Smooth muscle cell (in vitro differentiated cells): ENCODE measurements around the gene ST8SIA4. TPM values are rescaled to one million over a fixed set of nuclear protein-coding genes. Genes with fewer than 3 reads are reported as not detected.

ENCODE experiments used
- DNase-seq: peaks from one replicate; lab custom pipeline; 2025; ENCODE audit not compliant: unreplicated experiment; lab: John Stamatoyannopoulos, UW
- H2AFZ ChIP-seq: fragments of 200-600 bp; sonication (generic); 2 replicates; pipeline ENCODE4 v1.6.0; 2016; ENCODE audit warnings: antibody characterized with exemption, low read depth, mild to moderate bottlenecking
- H3F3A ChIP-seq: fragments of 200-600 bp; sonication (generic); 2 replicates; pipeline ENCODE4 v1.6.0; 2017; ENCODE audit warnings: antibody characterized with exemption, low read depth
- H3K27ac ChIP-seq: fragments of 200-600 bp; sonication (generic); 2 replicates; pipeline ENCODE4 v1.5.1; 2016; ENCODE audit warnings: low read depth, mild to moderate bottlenecking
- H3K27me3 ChIP-seq: fragments of 200-600 bp; sonication (generic); 2 replicates; pipeline ENCODE4 v1.6.1; 2016; ENCODE audit warnings: low read depth, mild to moderate bottlenecking
- H3K36me3 ChIP-seq: fragments of 200-600 bp; sonication (generic); 2 replicates; pipeline ENCODE4 v1.5.1; 2016; ENCODE audit warnings: low read depth
- H3K4me1 ChIP-seq: fragments of 200-600 bp; sonication (generic); 2 replicates; pipeline ENCODE4 v1.5.1; 2016; ENCODE audit warnings: low read depth
- H3K4me2 ChIP-seq: fragments of 200-600 bp; sonication (generic); 2 replicates; pipeline ENCODE4 v1.6.0; 2016; ENCODE audit warnings: mild to moderate bottlenecking
- H3K4me3 ChIP-seq: fragments of 200-600 bp; sonication (generic); 2 replicates; pipeline ENCODE4 v1.5.1; 2016; ENCODE audit warnings: mild to moderate bottlenecking
- H3K79me2 ChIP-seq: fragments of 200-600 bp; sonication (generic); 2 replicates; pipeline ENCODE4 v1.6.0; 2016; ENCODE audit warnings: low read depth, mild to moderate bottlenecking
- H3K9ac ChIP-seq: fragments of 200-600 bp; sonication (generic); 2 replicates; pipeline ENCODE4 v1.6.0; 2016; ENCODE audit warnings: low read depth
- H3K9me3 ChIP-seq: fragments of 200-600 bp; sonication (generic); replicated peaks from 2 replicates; pipeline ENCODE4 v1.5.1; 2016; ENCODE audit warnings: low read depth
- H4K20me1 ChIP-seq: fragments of 200-600 bp; sonication (generic); 2 replicates; pipeline ENCODE4 v1.6.0; 2016; ENCODE audit warnings: low read depth
- CTCF ChIP-seq: fragments of 200-600 bp; sonication (generic); IDR thresholded peaks from 2 replicates; pipeline ENCODE4 v1.5.1; 2017; ENCODE audit warnings: borderline replicate concordance, mild to moderate bottlenecking, antibody characterized with exemption; ENCODE audit not compliant: insufficient read depth, poor library complexity, severe bottlenecking
- WGBS: methylation state at CpG from one replicate; pipeline ENCODE4 v1.1.7; 2016; ENCODE audit warnings: low lambda C conversion rate; 5-methylcytosine and 5-hydroxymethylcytosine counted together
- polyA plus RNA-seq: library from polyadenylated mRNA; unstranded; fragments of >200 nt; fragmentation: Nextera tagmentation; extraction: Ambion mirVana; gene quantifications from 2 replicates; pipeline ENCODE4 v1.2.1, GENCODE V29; 2016
- total RNA-seq: library from RNA; depleted of rRNA; stranded (reverse); fragments of >200 nt; gene quantifications from 2 replicates; pipeline ENCODE4 v1.2.3, GENCODE V29; 2014

Gene ST8SIA4
- total and polyA plus RNA-seq, 2 experiments from 2014 or later = 35.0 to 53.6 TPM

DNA sequence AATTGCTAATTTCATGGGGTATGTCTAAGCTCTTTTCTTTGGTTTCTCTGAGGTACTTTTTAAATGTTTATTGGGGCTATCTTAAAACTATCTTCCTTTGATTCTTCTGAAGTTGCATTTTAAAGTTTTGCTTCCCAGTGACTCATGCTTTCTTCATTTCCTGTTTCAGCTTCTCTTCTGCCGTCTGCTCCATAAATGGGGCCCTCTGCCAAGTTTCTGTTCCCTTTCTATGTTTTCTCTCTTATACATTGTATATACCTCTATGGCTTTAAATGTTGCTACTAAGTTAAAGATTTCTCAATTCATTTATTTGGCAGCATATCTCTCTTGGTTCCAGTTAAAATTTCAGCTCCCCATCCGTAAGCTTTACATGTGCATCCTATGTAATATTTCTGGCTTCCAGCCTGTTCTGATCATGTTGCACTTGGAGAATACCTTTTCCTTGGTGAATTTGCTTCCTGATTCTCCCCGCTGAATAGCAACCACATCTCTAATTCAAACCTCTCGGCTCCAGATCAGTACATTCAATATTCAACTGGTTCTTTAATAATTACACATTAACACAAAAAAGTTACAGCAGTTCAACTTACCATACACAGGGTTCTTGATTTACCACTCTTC lies 125.3 kb downstream of the ST8SIA4 start:
- no peak overlapping the region for H3K4me3 ChIP-seq
- no peaks in the 10 kb centered on the region for H3K27me3 ChIP-seq
- no peaks in the 10 kb centered on the region for H3K79me2 ChIP-seq
- no peaks in the 10 kb centered on the region for H3F3A ChIP-seq
- H3K36me3 ChIP-seq = no peaks in the 10 kb centered on the region
- H3K9me3 ChIP-seq = no peaks in the 10 kb centered on the region
- H3K4me2 ChIP-seq = peak overlapping the region; percentile 69
- H4K20me1 ChIP-seq = no peaks in the 10 kb centered on the region
- peak overlapping the region; percentile 94 for H2AFZ ChIP-seq
- no peak for TF ChIP-seq CTCF
- no peak for DNase-seq
- H3K27ac ChIP-seq = peak overlapping the region; percentile 91
- WGBS = 28% methylated on average over 4 of the region's 4 CpGs
- peak overlapping the region; percentile 49 for H3K9ac ChIP-seq
- H3K4me1 ChIP-seq = peaks cover 16% of the 10 kb centered on the region

- no peaks in the 10 kb centered on the region for H3K79me2 ChIP-seq
- H3K4me1 ChIP-seq = peaks cover 34% of the 10 kb centered on the region
- no peak overlapping the region for H3K27ac ChIP-seq
- no peak overlapping the region for H2AFZ ChIP-seq
- no peak overlapping the region for H3K4me3 ChIP-seq
- WGBS = 79% methylated on average over 5 of the region's 5 CpGs
- H3K4me2 ChIP-seq = no peak overlapping the region
- no peaks in the 10 kb centered on the region for H4K20me1 ChIP-seq
- no peaks in the 10 kb centered on the region for H3F3A ChIP-seq
- DNase-seq = no peak
- no peak for TF ChIP-seq CTCF
- H3K36me3 ChIP-seq = no peaks in the 10 kb centered on the region
- no peaks in the 10 kb centered on the region for H3K9me3 ChIP-seq
- no peaks in the 10 kb centered on the region for H3K27me3 ChIP-seq
- no peak overlapping the region for H3K9ac ChIP-seq
These were observed 127.6 kb downstream of the ST8SIA4 start for GRCh38 chr5:100775533-100775855.

DNA sequence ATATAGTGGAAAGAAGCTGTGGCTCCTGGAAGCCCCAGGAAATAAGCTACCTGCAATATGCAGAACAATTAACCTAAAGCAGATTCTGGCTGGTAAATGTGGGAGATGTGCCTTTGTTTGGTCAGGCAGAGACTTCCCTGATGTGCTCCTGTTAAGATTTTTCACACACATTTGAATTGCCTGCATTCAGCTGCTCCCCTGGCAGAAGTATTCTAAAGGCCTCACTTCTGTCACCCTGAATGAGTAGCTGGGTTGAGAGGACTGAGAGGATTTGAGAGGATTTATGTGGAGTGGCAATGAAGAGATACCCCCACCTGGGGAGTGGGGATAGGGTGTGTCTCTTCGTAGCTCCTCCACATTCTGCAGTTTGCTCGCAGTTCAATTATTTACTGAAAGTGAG lies 130.5 kb downstream of the ST8SIA4 start:
- H3K4me3 ChIP-seq = no peak overlapping the region
- H4K20me1 ChIP-seq = no peaks in the 10 kb centered on the region
- DNase-seq = no peak
- no peak for TF ChIP-seq CTCF
- H3K36me3 ChIP-seq = no peaks in the 10 kb centered on the region
- WGBS = 56% methylated on average over 2 of the region's 2 CpGs
- H3F3A ChIP-seq = no peaks in the 10 kb centered on the region
- no peaks in the 10 kb centered on the region for H3K27me3 ChIP-seq
- peaks cover 29% of the 10 kb centered on the region for H3K4me1 ChIP-seq
- no peak overlapping the region for H3K9ac ChIP-seq
- no peaks in the 10 kb centered on the region for H3K79me2 ChIP-seq
- no peaks in the 10 kb centered on the region for H3K9me3 ChIP-seq
- H3K27ac ChIP-seq = peak overlapping the region; percentile 32
- H2AFZ ChIP-seq = peak overlapping the region; percentile 94
- no peak overlapping the region for H3K4me2 ChIP-seq

DNA sequence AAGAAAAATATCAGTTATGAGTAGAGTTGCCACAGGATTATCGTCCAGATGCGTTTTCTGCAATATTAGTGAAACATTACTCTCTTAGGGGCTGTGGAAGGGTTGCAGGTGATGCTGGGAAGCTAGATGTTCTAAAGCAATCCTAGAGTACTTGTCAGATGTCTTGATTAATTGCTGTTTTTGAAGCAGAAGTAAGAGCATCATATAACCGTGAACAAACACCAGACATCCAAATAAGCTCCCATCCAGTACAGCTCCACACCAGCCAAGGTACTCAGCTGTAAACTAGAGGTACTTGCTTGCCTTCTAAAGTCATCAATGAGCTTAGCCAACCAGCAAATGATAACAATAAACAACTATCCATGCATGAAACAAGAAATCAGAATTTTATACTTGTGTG lies 131.1 kb downstream of the ST8SIA4 start:
- no peaks in the 10 kb centered on the region for H3K79me2 ChIP-seq
- H3K27ac ChIP-seq = no peak overlapping the region
- no peak overlapping the region for H3K4me2 ChIP-seq
- no peak for DNase-seq
- no peak overlapping the region for H3K4me3 ChIP-seq
- H3K9ac ChIP-seq = no peak overlapping the region
- H3F3A ChIP-seq = no peaks in the 10 kb centered on the region
- H3K27me3 ChIP-seq = no peaks in the 10 kb centered on the region
- peaks cover 23% of the 10 kb centered on the region for H3K4me1 ChIP-seq
- H3K36me3 ChIP-seq = no peaks in the 10 kb centered on the region
- H3K9me3 ChIP-seq = no peaks in the 10 kb centered on the region
- 94% methylated on average over 3 of the region's 3 CpGs for WGBS
- TF ChIP-seq CTCF = no peak
- peak overlapping the region; percentile 12 for H2AFZ ChIP-seq
- H4K20me1 ChIP-seq = no peaks in the 10 kb centered on the region
